ENCODE measurements around the gene CDK2AP2. TPM values are rescaled to one million over a fixed set of nuclear protein-coding genes. Genes with fewer than 3 reads are reported as not detected.

The CDK2AP2 gene
- total and polyA plus RNA-seq, 9 of the 15 experiments (the other 6 are each of a cell fraction or from before 2014, with no cell fraction given) = 4.4 to 47.4 (median 21.7) TPM

DNA sequence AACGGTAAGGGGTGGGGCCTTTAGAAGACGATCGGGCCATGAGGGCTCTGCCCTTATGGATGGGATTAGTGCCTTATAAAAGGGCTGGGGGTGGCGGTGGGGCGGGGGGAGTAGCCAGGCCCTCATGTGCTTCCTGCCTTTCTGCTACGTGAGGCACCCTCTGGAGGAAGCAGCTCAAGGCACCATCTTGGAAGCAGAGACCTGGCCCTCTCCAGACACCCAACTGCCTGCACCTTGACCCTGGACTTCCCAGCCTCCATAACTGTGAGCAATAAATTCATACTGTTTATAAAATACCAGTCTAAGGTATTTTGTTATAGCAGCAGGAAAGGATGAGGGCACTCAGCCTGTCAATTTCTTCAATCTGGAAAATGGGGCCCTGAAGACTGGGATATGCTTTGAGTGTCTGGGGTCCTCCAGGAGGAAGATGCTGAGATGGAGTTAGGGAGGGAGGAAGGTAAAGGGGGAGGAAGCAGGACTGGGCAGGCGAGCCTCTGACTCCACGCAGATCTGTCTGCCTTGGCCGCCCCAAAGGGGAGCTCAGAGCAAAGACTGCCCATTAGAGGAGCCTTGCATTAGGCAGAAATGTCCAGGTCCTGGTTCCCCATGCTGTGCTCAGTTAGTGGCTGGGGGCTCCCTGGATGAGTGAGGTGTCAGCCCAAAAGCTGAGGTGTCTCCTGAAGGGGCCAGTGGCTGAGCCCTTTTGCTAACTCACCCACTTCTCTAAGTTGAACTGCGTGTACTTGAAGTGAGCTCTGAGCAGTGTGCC, 10.0 kb upstream of the CDK2AP2 start (continued):
- TF ChIP-seq, protein P1, sequence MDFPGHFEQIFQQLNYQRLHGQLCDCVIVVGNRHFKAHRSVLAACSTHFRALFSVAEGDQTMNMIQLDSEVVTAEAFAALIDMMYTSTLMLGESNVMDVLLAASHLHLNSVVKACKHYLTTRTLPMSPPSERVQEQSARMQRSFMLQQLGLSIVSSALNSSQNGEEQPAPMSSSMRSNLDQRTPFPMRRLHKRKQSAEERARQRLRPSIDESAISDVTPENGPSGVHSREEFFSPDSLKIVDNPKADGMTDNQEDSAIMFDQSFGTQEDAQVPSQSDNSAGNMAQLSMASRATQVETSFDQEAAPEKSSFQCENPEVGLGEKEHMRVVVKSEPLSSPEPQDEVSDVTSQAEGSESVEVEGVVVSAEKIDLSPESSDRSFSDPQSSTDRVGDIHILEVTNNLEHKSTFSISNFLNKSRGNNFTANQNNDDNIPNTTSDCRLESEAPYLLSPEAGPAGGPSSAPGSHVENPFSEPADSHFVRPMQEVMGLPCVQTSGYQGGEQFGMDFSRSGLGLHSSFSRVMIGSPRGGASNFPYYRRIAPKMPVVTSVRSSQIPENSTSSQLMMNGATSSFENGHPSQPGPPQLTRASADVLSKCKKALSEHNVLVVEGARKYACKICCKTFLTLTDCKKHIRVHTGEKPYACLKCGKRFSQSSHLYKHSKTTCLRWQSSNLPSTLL (IDR thresholded peaks at IDR 0.05) = no peak
- TF ChIP-seq ETS1 (conservative IDR thresholded peaks at IDR 0.05; ENCODE audit: control insufficient read depth, low read depth, low read length) = no peak

GRCh38 chr11:67516806-67517205, 8.8 kb upstream of the CDK2AP2 start:
- POLR2A ChIA-PET = no interaction called here

More at GRCh38 chr11:67516806-67517205, 8.8 kb upstream of the CDK2AP2 start:
- Histone ChIP-seq H3K4me1 (replicated peaks in 1 of 2; ENCODE audit: control insufficient read depth in 2 of 2, insufficient read depth in 2 of 2, low read length in 2 of 2) (peaks cover 0 to 14% of the 10 kb centered on the region in 2 experiments; a peak in 2 of 5 replicates), H3K79me2 (ENCODE audit: control insufficient read depth, insufficient read depth, low read length) (no peaks in the 10 kb centered on the region), H3K9ac (ENCODE audit: insufficient read depth in 1 of 2, low read depth in 2 of 2, low read length in 2 of 2) (peak overlapping the region in 1 of 2 experiments; percentile 55; a peak in 2 of 4 replicates), H2AFZ (ENCODE audit: low read depth, low read length) (no peak overlapping the region), H3K4me3 (no peak overlapping the region), H3K9me1 (ENCODE audit: control insufficient read depth, insufficient read depth, low read length) (no peaks in the 10 kb centered on the region), H4K20me1 (replicated peaks; ENCODE audit: control insufficient read depth, insufficient read depth, low read length) (0 out of 2 replicates have a peak, but pooled peaks cover 4% of the 10 kb centered on the region), H3K9me3 (replicated peaks; ENCODE audit: control insufficient read depth, insufficient read depth, low read depth, low read length) (no peaks in the 10 kb centered on the region), H3K4me2 (ENCODE audit: insufficient read depth, low read length) (no peak overlapping the region), H3K36me3 (ENCODE audit: control insufficient read depth, insufficient read depth, low read length) (no peaks in the 10 kb centered on the region), H3K27ac (ENCODE audit: extremely low read depth, low read depth, low read length) (no peak overlapping the region), H3K27me3 (ENCODE audit: control insufficient read depth in 2 of 2, insufficient read depth in 2 of 2, low read length in 2 of 2) (peaks cover 7 to 24% of the 10 kb centered on the region in 2 experiments; a peak in 4 of 5 replicates)
- ATAC-seq = no peak
- in situ Hi-C loops (cut with MboI) = no loop called here
- CTCF ChIA-PET (ENCODE audit: low intra/inter-chr PET ratio) = interaction anchor here (0.5 kb wide), 1 partner anchor 58 kb away, joined by 3 read pairs; no protein-coding TSS in a partner anchor
- no TSS peak for BruUV-seq (replicated peaks)
- FAIRE-seq = no peak
- intact Hi-C loops (cut with micrococcal nuclease) = no loop called here
- no peak for TF ChIP-seq LEF1 (IDR thresholded peaks at IDR 0.05)
- TF ChIP-seq ZNF3 (CRISPR knock-in tag; IDR thresholded peaks at IDR 0.05) = no peak
- TF ChIP-seq TSC22D4 (tag; IDR thresholded peaks at IDR 0.05) = no peak
- no peak for TF ChIP-seq NCOR1 (IDR thresholded peaks at IDR 0.05)
- no peak for TF ChIP-seq MAZ (CRISPR knock-in tag; conservative IDR thresholded peaks at IDR 0.05 in 1 of 2, IDR thresholded peaks at IDR 0.05 in 1 of 2)
- no peak for DNase-seq (ENCODE audit: extremely low read depth in 1 of 4, low spot score in 3 of 4)
- WGBS (ENCODE audit: insufficient coverage, low coverage, missing lambda C conversion rate) = 33% methylated on average over 9 of the region's 9 CpGs
